Measurements from ENCODE around the gene SEC62.

SEC62 gene

GRCh38 chr3:170007031-170007663, 40.5 kb downstream of the SEC62 start:
- TF ChIP-seq YY1 (IDR thresholded peaks at IDR 0.05; ENCODE audit: low read depth) (no peak), TCF12 (IDR thresholded peaks at IDR 0.05; ENCODE audit: low read depth) (no peak), USF1 (IDR thresholded peaks at IDR 0.05) (no peak)

GRCh38 chr3:170010498-170010897, 43.9 kb downstream of the SEC62 start:
- TF ChIP-seq ZBTB7A (IDR thresholded peaks at IDR 0.05; ENCODE audit: low read depth) (no peak), YY1 (IDR thresholded peaks at IDR 0.05; ENCODE audit: low read depth) (no peak), TAF1 (IDR thresholded peaks at IDR 0.05; ENCODE audit: low read depth) (no peak), REST (IDR thresholded peaks at IDR 0.05; ENCODE audit: low read depth) (no peak), TEAD4 (IDR thresholded peaks at IDR 0.05) (no peak), NFIC (IDR thresholded peaks at IDR 0.05) (no peak), USF1 (IDR thresholded peaks at IDR 0.05) (no peak), EP300 (IDR thresholded peaks at IDR 0.05; ENCODE audit: borderline replicate concordance) (no peak), RAD21 (IDR thresholded peaks at IDR 0.05; ENCODE audit: low read depth) (no peak), MAX (IDR thresholded peaks at IDR 0.05) (no peak)

- no peak for TF ChIP-seq NFIC (IDR thresholded peaks at IDR 0.05)
- TF ChIP-seq FOXM1 (IDR thresholded peaks at IDR 0.05; ENCODE audit: borderline replicate concordance, low read depth) = no peak
- no peak for TF ChIP-seq EP300 (IDR thresholded peaks at IDR 0.05; ENCODE audit: borderline replicate concordance)
- TF ChIP-seq USF1 (IDR thresholded peaks at IDR 0.05) = no peak
- TF ChIP-seq ZBTB7A (IDR thresholded peaks at IDR 0.05; ENCODE audit: low read depth) = no peak
- TF ChIP-seq YY1 (IDR thresholded peaks at IDR 0.05; ENCODE audit: low read depth) = no peak
- TF ChIP-seq TAF1 (IDR thresholded peaks at IDR 0.05; ENCODE audit: low read depth) = no peak
- TF ChIP-seq TCF12 (IDR thresholded peaks at IDR 0.05; ENCODE audit: low read depth) = no peak
- TF ChIP-seq CREB1 (IDR thresholded peaks at IDR 0.05; ENCODE audit: low read depth) = no peak
- no peak for TF ChIP-seq CEBPB (IDR thresholded peaks at IDR 0.05)
- no peak for TF ChIP-seq TEAD4 (IDR thresholded peaks at IDR 0.05)
- no peak for TF ChIP-seq MAX (IDR thresholded peaks at IDR 0.05)
- TF ChIP-seq EGR1 (IDR thresholded peaks at IDR 0.05) = no peak
- no peak for TF ChIP-seq REST (IDR thresholded peaks at IDR 0.05; ENCODE audit: low read depth)
- no peak for TF ChIP-seq RAD21 (IDR thresholded peaks at IDR 0.05; ENCODE audit: low read depth)
These were observed 46.2 kb downstream of the SEC62 start for GRCh38 chr3:170012683-170013400.

GRCh38 chr3:170016057-170016456, 49.5 kb downstream of the SEC62 start:
- TF ChIP-seq TCF12 (IDR thresholded peaks at IDR 0.05; ENCODE audit: low read depth) = no peak
- no peak for TF ChIP-seq CEBPB (IDR thresholded peaks at IDR 0.05)
- no peak for TF ChIP-seq ZBTB7A (IDR thresholded peaks at IDR 0.05; ENCODE audit: low read depth)
- no peak for TF ChIP-seq RAD21 (IDR thresholded peaks at IDR 0.05; ENCODE audit: low read depth)
- TF ChIP-seq NFIC (IDR thresholded peaks at IDR 0.05) = no peak
- TF ChIP-seq MAX (IDR thresholded peaks at IDR 0.05) = no peak
- no peak for TF ChIP-seq REST (IDR thresholded peaks at IDR 0.05; ENCODE audit: low read depth)
- TF ChIP-seq TAF1 (IDR thresholded peaks at IDR 0.05; ENCODE audit: low read depth) = no peak
- TF ChIP-seq TEAD4 (IDR thresholded peaks at IDR 0.05) = no peak
- TF ChIP-seq USF1 (IDR thresholded peaks at IDR 0.05) = no peak
- no peak for TF ChIP-seq CREB1 (IDR thresholded peaks at IDR 0.05; ENCODE audit: low read depth)
- TF ChIP-seq FOXM1 (IDR thresholded peaks at IDR 0.05; ENCODE audit: borderline replicate concordance, low read depth) = no peak

Data from Ishikawa (cell line).